ENCODE results near the gene TMEM238L.

DNA sequence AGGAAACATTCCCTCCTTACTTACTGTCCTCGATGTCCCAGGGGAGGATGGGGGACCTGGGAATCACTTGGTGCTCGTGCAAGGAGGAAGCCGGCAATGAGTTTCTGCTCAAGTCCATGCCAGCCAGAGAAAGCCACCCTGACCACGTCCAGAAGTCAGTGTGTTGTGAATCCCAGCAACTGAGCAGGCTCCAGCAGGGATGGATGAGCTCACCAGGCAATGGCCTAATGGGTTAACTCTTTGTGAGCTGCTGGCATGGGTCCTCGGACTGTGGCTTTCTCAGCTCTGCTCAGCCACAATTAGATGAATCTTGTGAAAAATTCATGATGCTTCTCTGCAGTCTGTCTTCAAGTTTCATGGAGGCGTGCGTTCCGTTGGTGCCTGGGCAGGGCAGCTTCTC, 34.0 kb upstream of the TMEM238L start, which contains the start of gene PIRT:
- TF ChIP-seq POLR2A (IDR thresholded peaks at IDR 0.05) (no peak), POLR2AphosphoS5 (IDR thresholded peaks at IDR 0.05; ENCODE audit: insufficient read depth in 1 of 2, low read depth in 1 of 2) (no peak)
- TF ChIP-seq, protein P1, sequence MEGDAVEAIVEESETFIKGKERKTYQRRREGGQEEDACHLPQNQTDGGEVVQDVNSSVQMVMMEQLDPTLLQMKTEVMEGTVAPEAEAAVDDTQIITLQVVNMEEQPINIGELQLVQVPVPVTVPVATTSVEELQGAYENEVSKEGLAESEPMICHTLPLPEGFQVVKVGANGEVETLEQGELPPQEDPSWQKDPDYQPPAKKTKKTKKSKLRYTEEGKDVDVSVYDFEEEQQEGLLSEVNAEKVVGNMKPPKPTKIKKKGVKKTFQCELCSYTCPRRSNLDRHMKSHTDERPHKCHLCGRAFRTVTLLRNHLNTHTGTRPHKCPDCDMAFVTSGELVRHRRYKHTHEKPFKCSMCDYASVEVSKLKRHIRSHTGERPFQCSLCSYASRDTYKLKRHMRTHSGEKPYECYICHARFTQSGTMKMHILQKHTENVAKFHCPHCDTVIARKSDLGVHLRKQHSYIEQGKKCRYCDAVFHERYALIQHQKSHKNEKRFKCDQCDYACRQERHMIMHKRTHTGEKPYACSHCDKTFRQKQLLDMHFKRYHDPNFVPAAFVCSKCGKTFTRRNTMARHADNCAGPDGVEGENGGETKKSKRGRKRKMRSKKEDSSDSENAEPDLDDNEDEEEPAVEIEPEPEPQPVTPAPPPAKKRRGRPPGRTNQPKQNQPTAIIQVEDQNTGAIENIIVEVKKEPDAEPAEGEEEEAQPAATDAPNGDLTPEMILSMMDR (IDR thresholded peaks at IDR 0.05) = no peak

Measured in vagina (tissue), 2 donors.